ENCODE results near the gene NCOA3. TPM values are rescaled to one million over a fixed set of nuclear protein-coding genes. Genes with fewer than 3 reads are reported as not detected.

The NCOA3 gene
- total RNA-seq, 1 experiment from 2014 or later: 23.3 TPM

GRCh38 chr20:47566269-47566668 lies 64.6 kb downstream of the NCOA3 start:
- Histone ChIP-seq H2BK20ac (ENCODE audit: low read depth, low read length, poor library complexity, severe bottlenecking) (no peak overlapping the region), H3K4me2 (ENCODE audit: insufficient read depth, insufficient read length, low read length) (no peak overlapping the region), H3K27me3 (ENCODE audit: insufficient read depth, low read length) (no peaks in the 10 kb centered on the region), H3K4ac (ENCODE audit: low read depth, low read length) (no peak overlapping the region), H2BK15ac (ENCODE audit: low read depth, low read length) (no peak overlapping the region), H3K79me2 (ENCODE audit: insufficient read depth, low read length) (peaks cover 6% of the 10 kb centered on the region; the same call in 1 of the 2 replicates), H3K23ac (ENCODE audit: insufficient read length, low read depth, low read length) (no peak overlapping the region), H2BK12ac (ENCODE audit: insufficient read length, low read depth, low read length) (no peak overlapping the region), H3K27ac (ENCODE audit: insufficient read length, low read depth, low read length) (no peak overlapping the region), H3K56ac (ENCODE audit: insufficient read length, low read depth, low read length) (no peak overlapping the region), H2AFZ (ENCODE audit: low read length) (no peak overlapping the region), H3K9me3 (ENCODE audit: control insufficient read depth, low read depth, low read length) (no peaks in the 10 kb centered on the region), H3K18ac (ENCODE audit: insufficient read length, low read depth, low read length) (no peak overlapping the region), H2AK5ac (ENCODE audit: insufficient read length, low read length) (no peak overlapping the region), H2BK120ac (ENCODE audit: low read depth, low read length, poor library complexity, severe bottlenecking) (no peak overlapping the region), H4K20me1 (ENCODE audit: control insufficient read depth, insufficient read depth, insufficient read length) (no peaks in the 10 kb centered on the region), H3K14ac (ENCODE audit: insufficient read depth, low read length) (no peak overlapping the region), H4K5ac (ENCODE audit: insufficient read length, low read depth, low read length) (no peak overlapping the region), H3K4me1 (ENCODE audit: insufficient read depth, low read length) (no peaks in the 10 kb centered on the region; the same call in 1 of the 2 replicates), H3K23me2 (ENCODE audit: insufficient read length, low read depth, low read length, poor library complexity, severe bottlenecking) (no peaks in the 10 kb centered on the region), H3K79me1 (ENCODE audit: insufficient read depth, low read depth, low read length, poor library complexity, severe bottlenecking) (peaks cover under 1% of the 10 kb centered on the region), H4K8ac (replicated peaks; ENCODE audit: insufficient read length, low read depth, low read length) (no peak overlapping the region), H2BK5ac (ENCODE audit: insufficient read length, low read length) (no peak overlapping the region), H3T11ph (ENCODE audit: low read length) (no peak overlapping the region), H4K91ac (ENCODE audit: insufficient read length, low read depth, low read length) (no peak overlapping the region), H3K9ac (ENCODE audit: extremely low read depth, insufficient read length, low read length) (no peak overlapping the region)
- no peak for TF ChIP-seq CTCF (conservative IDR thresholded peaks at IDR 0.05)
- Mint-ChIP-seq H3K27ac (no peak overlapping the region), H3K4me1 (peaks cover 19 to 26% of the 10 kb centered on the region in 2 experiments), H3K27me3 (ENCODE audit: low read depth) (no peaks in the 10 kb centered on the region), H3K4me3 (no peak overlapping the region), H3K9me3 (peaks cover 7 to 9% of the 10 kb centered on the region in 2 experiments; a peak in 4 of 5 replicates), H3K36me3 (ENCODE audit: insufficient read depth in 1 of 3, low read depth in 3 of 3) (peaks cover 5 to 9% (median 6%) of the 10 kb centered on the region in 3 experiments)
- WGBS (ENCODE audit: extremely low coverage, insufficient read length, low lambda C conversion rate): no CpG with 5 or more reads among the region's 5 CpGs
- DNase-seq: no peak

Data from H9 (cell line).